ENCODE results near the gene ARHGAP6.

- no peak for TF ChIP-seq EP300 (IDR thresholded peaks at IDR 0.05; ENCODE audit: borderline replicate concordance)
- no peak for TF ChIP-seq ZBTB7A (IDR thresholded peaks at IDR 0.05; ENCODE audit: low read depth)
- no peak for TF ChIP-seq MAX (IDR thresholded peaks at IDR 0.05)
- no peak for TF ChIP-seq RAD21 (IDR thresholded peaks at IDR 0.05; ENCODE audit: low read depth)
- no peak for TF ChIP-seq YY1 (IDR thresholded peaks at IDR 0.05; ENCODE audit: low read depth)
Measured at GRCh38 chrX:11445540-11445939, 220.2 kb downstream of the ARHGAP6 start.
